Measurements from ENCODE around the gene ZNF750.

Gene ZNF750

GRCh38 chr17:82839617-82840292 lies at the start of gene ZNF750:
Gene ZNF750, minus strand, starts transcription at chr17:82840022. Its CDS starts 7,568 bp downstream, at chr17:82832454.
- H3K27ac ChIP-seq: peak within 1 kb of the TSS; percentile 69
- POLR2A ChIA-PET (ENCODE audit: low non-redundant PET): interaction anchor here (3.2 kb wide), 1 partner anchor 36 kb away, joined by 12 read pairs; no protein-coding TSS in a partner anchor
- DNase-seq (ENCODE audit: low spot score): peak; percentile 41
- CTCF ChIA-PET: no interaction called here
- no peak for TF ChIP-seq CTCF (conservative IDR thresholded peaks at IDR 0.05; ENCODE audit: low read depth)

GRCh38 chr17:82888583-82889495 lies 49.0 kb upstream of the ZNF750 start:
- ChIA-PET POLR2A (ENCODE audit: low non-redundant PET) (no interaction called here), CTCF (no interaction called here)

GRCh38 chr17:82887255-82888164 lies 47.7 kb upstream of the ZNF750 start:
- no peak for TF ChIP-seq CTCF (conservative IDR thresholded peaks at IDR 0.05; ENCODE audit: low read depth)
- DNase-seq (ENCODE audit: low spot score): no peak
- POLR2A ChIA-PET (ENCODE audit: low non-redundant PET): no interaction called here
- 0 out of 2 replicates have a peak overlapping the region, but pooled peaks have one; percentile 10 for H3K27ac ChIP-seq
- CTCF ChIA-PET: interaction anchor here (0.5 to 0.6 kb wide), 2 partner anchors 14 to 22 kb away, joined by 3 read pairs; no protein-coding TSS in a partner anchor

More at GRCh38 chr17:82888583-82889495, 49.0 kb upstream of the ZNF750 start:
- H3K27ac ChIP-seq: peak overlapping the region; percentile 12
- no peak for TF ChIP-seq CTCF (conservative IDR thresholded peaks at IDR 0.05; ENCODE audit: low read depth)
- no peak for DNase-seq (ENCODE audit: low spot score)

DNA sequence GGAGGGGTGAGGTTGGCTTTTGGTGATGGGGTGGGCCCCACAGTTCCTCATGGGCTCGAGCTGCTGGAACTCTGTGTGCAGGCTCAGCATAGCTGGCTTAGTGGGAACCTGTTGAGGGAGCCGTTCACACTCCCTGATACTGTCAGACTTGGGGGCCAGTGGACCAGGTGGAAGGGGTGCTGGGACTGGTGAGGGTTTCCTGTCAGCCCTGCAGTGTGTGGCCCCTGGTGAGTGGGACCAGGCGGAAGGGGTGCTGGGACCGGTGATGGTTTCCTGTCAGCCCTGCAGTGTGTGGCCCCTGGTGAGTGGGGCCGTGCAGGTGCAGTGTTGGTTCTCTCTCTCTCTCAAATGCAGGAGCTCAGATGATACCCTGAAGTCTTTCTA lies 45.1 kb upstream of the ZNF750 start:
- peak overlapping the region; percentile 29 for H3K27ac ChIP-seq
- ChIA-PET CTCF (interaction anchor here (0.7 kb wide), 1 partner anchor 46 kb away, joined by 4 read pairs; no protein-coding TSS in a partner anchor), POLR2A (ENCODE audit: low non-redundant PET) (no interaction called here)
- no peak for DNase-seq (ENCODE audit: low spot score)
- no peak for TF ChIP-seq CTCF (conservative IDR thresholded peaks at IDR 0.05; ENCODE audit: low read depth)

- H3K27ac ChIP-seq: peak overlapping the region; percentile 29
- no peak for TF ChIP-seq CTCF (conservative IDR thresholded peaks at IDR 0.05; ENCODE audit: low read depth)
- ChIA-PET POLR2A (ENCODE audit: low non-redundant PET) (no interaction called here), CTCF (no interaction called here)
- no peak for DNase-seq (ENCODE audit: low spot score)
Measured at GRCh38 chr17:82884341-82884969, 44.6 kb upstream of the ZNF750 start.

Measured in RWPE1 (cell line).